NB4 (cell line): ENCODE measurements around the gene LRRK2.
A peak's percentile ranks its signal among the peaks of the same experiment; 100 is the strongest.

ENCODE experiments used
- DNase-seq: peaks from one replicate; pipeline ENCODE4 v3.0.0; 2010; ENCODE audit warnings: low read depth
- H3K4me3 ChIP-seq: one replicate; pipeline ENCODE4 v1.5.1; 2011; ENCODE audit warnings: mild to moderate bottlenecking, low read depth, low read length, moderate library complexity
- CTCF ChIP-seq: IDR thresholded peaks from one replicate; pipeline ENCODE4 v1.5.1; 2012; ENCODE audit warnings: low read depth, low read length
- MAX ChIP-seq: IDR thresholded peaks from 2 replicates; pipeline ENCODE4 v1.6.1; 2011; ENCODE audit warnings: low read depth, low read length
- MYC ChIP-seq: IDR thresholded peaks from 2 replicates; pipeline ENCODE4 v1.6.1; 2011; ENCODE audit warnings: low read depth, low read length
- POLR2A ChIP-seq: IDR thresholded peaks from 2 replicates; pipeline ENCODE4 v1.6.1; 2011; ENCODE audit warnings: mild to moderate bottlenecking; ENCODE audit not compliant: insufficient read length; ENCODE audit errors: extremely low read depth

Gene LRRK2

GRCh38 chr12:40331886-40332285, 107.1 kb downstream of the LRRK2 start:
- TF ChIP-seq CTCF = no peak
- no peak for TF ChIP-seq MAX
- TF ChIP-seq POLR2A = no peak
- TF ChIP-seq MYC = no peak
- no peak for DNase-seq
- no peak overlapping the region for H3K4me3 ChIP-seq

GRCh38 chr12:40335991-40336390, 111.2 kb downstream of the LRRK2 start:
- no peak overlapping the region for H3K4me3 ChIP-seq
- TF ChIP-seq MAX = no peak
- no peak for TF ChIP-seq POLR2A
- no peak for TF ChIP-seq CTCF
- no peak for TF ChIP-seq MYC
- no peak for DNase-seq

GRCh38 chr12:40336573-40337199, 111.9 kb downstream of the LRRK2 start:
- peak; percentile 43 for TF ChIP-seq CTCF
- TF ChIP-seq POLR2A = no peak
- H3K4me3 ChIP-seq = no peak overlapping the region
- peak; percentile 30 for DNase-seq

GRCh38 chr12:40338071-40338470, 113.3 kb downstream of the LRRK2 start:
- no peak for DNase-seq
- no peak for TF ChIP-seq POLR2A
- TF ChIP-seq MAX = no peak
- TF ChIP-seq CTCF = no peak
- no peak for TF ChIP-seq MYC
- no peak overlapping the region for H3K4me3 ChIP-seq

GRCh38 chr12:40338621-40339020, 113.8 kb downstream of the LRRK2 start:
- no peak for DNase-seq
- no peak for TF ChIP-seq POLR2A
- TF ChIP-seq MAX = no peak
- TF ChIP-seq CTCF = no peak
- TF ChIP-seq MYC = no peak
- H3K4me3 ChIP-seq = no peak overlapping the region

GRCh38 chr12:40342010-40342409, 117.2 kb downstream of the LRRK2 start:
- TF ChIP-seq MAX (no peak), POLR2A (no peak), MYC (no peak), CTCF (no peak)
- DNase-seq = no peak
- H3K4me3 ChIP-seq = no peak overlapping the region
